ENCODE measurements around the gene TMC1.

DNA sequence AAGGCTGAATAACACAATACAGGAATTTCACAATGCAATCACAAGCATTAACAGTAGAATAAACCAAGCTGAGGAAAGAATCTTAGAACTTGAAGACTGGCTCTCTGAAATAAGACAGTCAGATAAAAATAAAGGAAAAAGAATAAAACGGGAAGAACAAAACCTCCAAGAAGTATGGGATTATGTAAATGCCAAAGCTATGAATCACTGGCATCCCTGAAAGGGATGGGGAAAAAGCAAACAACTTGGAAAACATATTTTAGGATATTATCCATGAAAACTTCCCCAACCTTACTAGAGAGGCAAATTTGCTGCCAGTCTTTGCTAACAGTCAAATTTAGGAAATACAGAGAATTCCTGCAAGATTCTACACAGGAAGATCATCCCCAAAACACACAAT lies 273.5 kb downstream of the TMC1 start:
- TF ChIP-seq EZH2 (IDR thresholded peaks at IDR 0.05; ENCODE audit: borderline replicate concordance, low read length) = no peak
- TF ChIP-seq, protein P1, sequence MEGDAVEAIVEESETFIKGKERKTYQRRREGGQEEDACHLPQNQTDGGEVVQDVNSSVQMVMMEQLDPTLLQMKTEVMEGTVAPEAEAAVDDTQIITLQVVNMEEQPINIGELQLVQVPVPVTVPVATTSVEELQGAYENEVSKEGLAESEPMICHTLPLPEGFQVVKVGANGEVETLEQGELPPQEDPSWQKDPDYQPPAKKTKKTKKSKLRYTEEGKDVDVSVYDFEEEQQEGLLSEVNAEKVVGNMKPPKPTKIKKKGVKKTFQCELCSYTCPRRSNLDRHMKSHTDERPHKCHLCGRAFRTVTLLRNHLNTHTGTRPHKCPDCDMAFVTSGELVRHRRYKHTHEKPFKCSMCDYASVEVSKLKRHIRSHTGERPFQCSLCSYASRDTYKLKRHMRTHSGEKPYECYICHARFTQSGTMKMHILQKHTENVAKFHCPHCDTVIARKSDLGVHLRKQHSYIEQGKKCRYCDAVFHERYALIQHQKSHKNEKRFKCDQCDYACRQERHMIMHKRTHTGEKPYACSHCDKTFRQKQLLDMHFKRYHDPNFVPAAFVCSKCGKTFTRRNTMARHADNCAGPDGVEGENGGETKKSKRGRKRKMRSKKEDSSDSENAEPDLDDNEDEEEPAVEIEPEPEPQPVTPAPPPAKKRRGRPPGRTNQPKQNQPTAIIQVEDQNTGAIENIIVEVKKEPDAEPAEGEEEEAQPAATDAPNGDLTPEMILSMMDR (conservative IDR thresholded peaks at IDR 0.05 in 1 of 2, IDR thresholded peaks at IDR 0.05 in 1 of 2; ENCODE audit: extremely low read depth in 1 of 2, insufficient read depth in 1 of 2, low read depth in 1 of 2, low read length in 2 of 2) = no peak
